Measurements from ENCODE around the gene ME3. TPM values are rescaled to one million over a fixed set of nuclear protein-coding genes. Genes with fewer than 3 reads are reported as not detected.

The ME3 gene
- total RNA-seq, 1 donor from 2014 or later, result 1.3 TPM

DNA sequence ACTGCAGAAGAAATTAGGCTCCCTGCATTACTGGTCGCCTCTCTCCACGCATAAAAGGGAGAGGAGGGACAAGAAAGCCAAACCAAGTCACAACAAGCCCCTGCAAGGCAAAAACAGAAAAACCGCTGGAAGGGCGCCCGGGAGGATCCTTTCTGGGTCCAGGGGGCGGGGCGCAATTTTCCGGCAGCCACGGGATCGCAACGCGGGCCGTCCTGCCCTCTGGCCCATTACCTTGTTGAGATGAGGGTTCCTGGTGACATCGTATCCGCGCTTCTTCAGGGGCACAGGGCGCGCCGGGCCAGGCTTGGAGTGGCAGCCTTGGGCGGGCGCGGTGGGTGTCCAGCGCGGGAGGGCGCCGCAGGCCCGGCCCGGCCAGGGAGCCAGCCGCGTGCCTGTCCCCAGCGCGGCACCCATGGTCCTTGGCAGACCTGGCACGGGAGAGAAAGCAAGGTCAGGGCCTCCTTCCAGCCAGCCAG is 847 bp downstream of the ME3 start:
- no peak overlapping the region for H3K27ac Mint-ChIP-seq
- peaks cover 10% of the 10 kb centered on the region for H3K4me1 Mint-ChIP-seq
- H3K36me3 Mint-ChIP-seq (ENCODE audit: low read depth), result no peaks in the 10 kb centered on the region
- intact Hi-C loops (cut with micrococcal nuclease), result no loop called here
- no peaks in the 10 kb centered on the region for H3K9me3 Mint-ChIP-seq
- H3K27me3 Mint-ChIP-seq, result peaks cover 39% of the 10 kb centered on the region
- no peak for TF ChIP-seq CTCF (IDR thresholded peaks at IDR 0.05)
- peak overlapping the region; percentile 64 for H3K4me3 Mint-ChIP-seq
- ChIA-PET POLR2A (no interaction called here), CTCF (no interaction called here)
- DNase-seq (no peak), ATAC-seq (ENCODE audit: low read depth) (no peak)

DNA sequence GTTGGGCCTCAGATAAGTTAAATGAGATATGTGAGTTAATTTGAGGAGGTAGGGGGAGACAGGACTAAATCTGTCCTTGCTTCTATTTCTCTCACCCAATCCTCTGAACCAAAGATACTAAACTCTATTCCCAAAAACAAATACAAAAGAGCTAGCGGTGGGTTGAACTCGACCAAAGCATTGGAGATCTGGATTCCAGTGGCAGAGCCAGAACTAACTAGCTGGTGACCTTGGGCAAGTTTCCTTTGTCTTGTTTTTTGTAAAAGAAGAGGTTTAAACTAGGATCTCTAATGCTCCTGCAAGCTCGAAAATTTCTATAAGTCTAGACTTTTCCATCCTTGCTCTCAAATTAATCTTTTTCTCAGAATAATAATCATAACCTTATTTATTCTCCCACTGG is 1.5 kb downstream of the ME3 start:
- CTCF ChIA-PET, result no interaction called here

GRCh38 chr11:86670181-86670580 is 2.2 kb downstream of the ME3 start:
- Mint-ChIP-seq H3K4me3 (no peak overlapping the region), H3K4me1 (peaks cover 10% of the 10 kb centered on the region), H3K27ac (no peak overlapping the region), H3K36me3 (ENCODE audit: low read depth) (no peaks in the 10 kb centered on the region), H3K27me3 (peaks cover 41% of the 10 kb centered on the region), H3K9me3 (no peaks in the 10 kb centered on the region)
- ChIA-PET CTCF (no interaction called here), POLR2A (no interaction called here)
- TF ChIP-seq CTCF (IDR thresholded peaks at IDR 0.05), result no peak
- ATAC-seq (ENCODE audit: low read depth), result no peak
- intact Hi-C loops (cut with micrococcal nuclease), result no loop called here
- no peak for DNase-seq

More for the DNA sequence above, 1.5 kb downstream of the ME3 start:
- POLR2A ChIA-PET, result no interaction called here
- H3K4me1 Mint-ChIP-seq, result peaks cover 10% of the 10 kb centered on the region
- intact Hi-C loops (cut with micrococcal nuclease), result no loop called here
- no peak for TF ChIP-seq CTCF (IDR thresholded peaks at IDR 0.05)
- H3K4me3 Mint-ChIP-seq, result peak overlapping the region; percentile 64
- peaks cover 40% of the 10 kb centered on the region for H3K27me3 Mint-ChIP-seq
- no peaks in the 10 kb centered on the region for H3K9me3 Mint-ChIP-seq
- H3K36me3 Mint-ChIP-seq (ENCODE audit: low read depth), result no peaks in the 10 kb centered on the region
- H3K27ac Mint-ChIP-seq, result no peak overlapping the region
- DNase-seq (no peak), ATAC-seq (ENCODE audit: low read depth) (no peak)

DNA sequence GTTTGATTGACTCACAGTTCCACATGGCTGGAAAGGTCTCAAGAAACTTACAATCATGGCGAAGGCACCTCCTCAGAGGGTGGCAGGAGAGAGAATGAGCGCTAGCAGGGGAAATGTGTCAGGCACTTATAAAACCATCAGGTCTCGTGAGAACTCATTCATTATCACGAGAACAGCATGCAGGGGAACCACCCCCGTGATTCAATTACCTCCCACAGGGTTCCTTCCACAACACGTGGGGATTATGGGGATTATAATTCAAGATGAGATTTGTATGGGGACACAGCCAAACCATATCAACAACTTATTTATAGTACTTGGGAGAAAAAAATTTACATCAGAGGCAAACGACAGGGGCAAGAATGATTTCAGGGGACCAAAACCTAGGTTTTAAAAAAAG is 3.0 kb downstream of the ME3 start:
- CTCF ChIA-PET, result no interaction called here
- intact Hi-C loops (cut with micrococcal nuclease), result no loop called here
- no peak for DNase-seq
- POLR2A ChIA-PET, result no interaction called here
- H3K27ac Mint-ChIP-seq, result no peak overlapping the region
- H3K4me1 Mint-ChIP-seq, result peaks cover 10% of the 10 kb centered on the region
- H3K9me3 Mint-ChIP-seq, result no peaks in the 10 kb centered on the region
- no peak for ATAC-seq (ENCODE audit: low read depth)
- TF ChIP-seq CTCF (IDR thresholded peaks at IDR 0.05), result no peak
- no peak overlapping the region for H3K4me3 Mint-ChIP-seq
- peaks cover 43% of the 10 kb centered on the region for H3K27me3 Mint-ChIP-seq
- H3K36me3 Mint-ChIP-seq (ENCODE audit: low read depth), result no peaks in the 10 kb centered on the region

DNA sequence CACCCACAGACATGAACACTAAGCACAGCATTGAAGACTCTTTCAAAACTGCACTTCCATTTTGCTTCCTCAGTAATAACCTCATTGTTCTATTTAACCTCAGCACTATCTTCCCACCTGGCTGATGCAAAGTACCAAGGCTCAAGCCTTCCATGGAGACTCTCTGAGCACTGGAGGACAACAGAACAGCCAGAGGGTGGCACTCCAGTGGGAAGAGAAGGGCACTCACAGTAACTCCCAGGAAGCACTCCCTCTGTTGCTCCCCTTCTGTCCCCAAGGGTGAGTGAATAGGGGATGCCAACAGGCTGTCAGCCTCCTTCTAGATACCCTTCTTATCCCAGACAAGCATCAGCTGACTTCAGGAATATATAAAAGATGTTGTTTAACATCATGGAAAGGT is 3.5 kb downstream of the ME3 start:
- no peak for TF ChIP-seq CTCF (IDR thresholded peaks at IDR 0.05)
- intact Hi-C loops (cut with micrococcal nuclease), result no loop called here
- H3K36me3 Mint-ChIP-seq (ENCODE audit: low read depth), result no peaks in the 10 kb centered on the region
- no peak for ATAC-seq (ENCODE audit: low read depth)
- H3K27ac Mint-ChIP-seq, result no peak overlapping the region
- H3K4me3 Mint-ChIP-seq, result no peak overlapping the region
- DNase-seq, result no peak
- peaks cover 41% of the 10 kb centered on the region for H3K27me3 Mint-ChIP-seq
- H3K9me3 Mint-ChIP-seq, result no peaks in the 10 kb centered on the region
- POLR2A ChIA-PET, result no interaction called here
- H3K4me1 Mint-ChIP-seq, result peaks cover 10% of the 10 kb centered on the region
- CTCF ChIA-PET, result no interaction called here

Data from activated B cell treated with CpG ODN at 0.5 μM for 24 hours (primary cell).